K562 (cell line): ENCODE data around the gene BRD7. TPM values are rescaled to one million over a fixed set of nuclear protein-coding genes. Genes with fewer than 3 reads are reported as not detected.
A peak's percentile ranks its signal among the peaks of the same experiment; 100 is the strongest.

ENCODE experiments used
- CREM ChIP-seq: IDR thresholded peaks from 2 replicates; pipeline ENCODE4 v1.6.1; 2014; ENCODE audit warnings: antibody characterized with exemption, low read depth
- FOXM1 ChIP-seq, 2 experiments: fragments of 450-650 bp in 1 of 2; sonication (generic) in 1 of 2; formaldehyde crosslinking in 1 of 2; IDR thresholded peaks; 2 replicates each; pipeline versions ENCODE4 v1.6.1 to v1.9.0; 2017 to 2022; ENCODE audit warnings: low read depth in 2 of 2, mild to moderate bottlenecking in 2 of 2, missing genetic modification reagents in 1 of 2, moderate library complexity in 1 of 2
- GATA2 ChIP-seq: sonication (generic); formaldehyde crosslinking; IDR thresholded peaks from 2 replicates; pipeline ENCODE4 v1.4.0; 2020; ENCODE audit warnings: mild to moderate bottlenecking, missing genetic modification reagents
- POLR3A ChIP-seq: IDR thresholded peaks from 2 replicates; pipeline ENCODE4 v1.6.1; 2011; ENCODE audit warnings: borderline replicate concordance, mild to moderate bottlenecking, moderate library complexity; ENCODE audit not compliant: insufficient read length, insufficient read depth; ENCODE audit errors: extremely low read depth
- RNF219 ChIP-seq: fragments of 250-450 bp; sonication (Bioruptor Pico); IDR thresholded peaks from 2 replicates; pipeline ENCODE4 v1.5.0; 2022; ENCODE audit warnings: mild to moderate bottlenecking
- SIN3A ChIP-seq, 2 experiments: fragments of 150-350 bp in 1 of 2; IDR thresholded peaks; 2 replicates each; pipeline ENCODE4 v1.6.1; 2011 to 2016; ENCODE audit warnings: borderline replicate concordance in 2 of 2, low read depth in 2 of 2, low read length in 2 of 2, mild to moderate bottlenecking in 2 of 2, moderate library complexity in 2 of 2; ENCODE audit not compliant: control insufficient read depth in 1 of 2
- SMAD4 ChIP-seq: fragments of 250-450 bp; sonication (Bioruptor Pico); conservative IDR thresholded peaks from 2 replicates; pipeline ENCODE4 v1.8.0; 2021; ENCODE audit warnings: inconsistent platforms, mild to moderate bottlenecking, moderate library complexity
- ZNF311 ChIP-seq: fragments of 250-450 bp; sonication (Bioruptor Pico); IDR thresholded peaks from 2 replicates; pipeline ENCODE4 v1.4.0; 2020; ENCODE audit warnings: mild to moderate bottlenecking, moderate library complexity
- polyA plus RNA-seq, 8 experiments: library from polyadenylated mRNA; depleted of rRNA in 4 of 8; stranded (reverse) in 5 of 8; unstranded in 3 of 8; fragments of >200 nt; fragmentation: Nextera tagmentation in 2 of 8; fragmentation: Illumina TruSeq in 1 of 8; extraction: Ambion mirVana in 2 of 8; extraction: Trizol in 1 of 8; gene quantifications; 2 replicates each; pipeline versions ENCODE4 v1.2.1 to v1.2.3, GENCODE V29; 2011 to 2014; ENCODE audit warnings: inconsistent platforms in 1 of 8, missing spikeins in 1 of 8
- total RNA-seq, 7 experiments: library from RNA; depleted of rRNA in 6 of 7; stranded (reverse); fragments of >200 nt in 6 of 7; fragmentation: Illumina TruSeq in 2 of 7; extraction: Trizol in 2 of 7; gene quantifications; 2 replicates each; pipeline versions ENCODE4 v1.2.1 to v1.2.3, GENCODE V29; 2011 to 2021; ENCODE audit warnings: low replicate concordance in 1 of 7
- TF ChIP-seq, protein P1 (sequence below): fragments of 250-450 bp; sonication (Bioruptor Pico); IDR thresholded peaks from 2 replicates; pipeline ENCODE4 v1.4.0; 2020

The BRD7 gene
- total and polyA plus RNA-seq, 9 of the 15 experiments (the other 6 are each of a cell fraction or from before 2014, with no cell fraction given), result 20.6 to 101 (median 68.7) TPM

DNA sequence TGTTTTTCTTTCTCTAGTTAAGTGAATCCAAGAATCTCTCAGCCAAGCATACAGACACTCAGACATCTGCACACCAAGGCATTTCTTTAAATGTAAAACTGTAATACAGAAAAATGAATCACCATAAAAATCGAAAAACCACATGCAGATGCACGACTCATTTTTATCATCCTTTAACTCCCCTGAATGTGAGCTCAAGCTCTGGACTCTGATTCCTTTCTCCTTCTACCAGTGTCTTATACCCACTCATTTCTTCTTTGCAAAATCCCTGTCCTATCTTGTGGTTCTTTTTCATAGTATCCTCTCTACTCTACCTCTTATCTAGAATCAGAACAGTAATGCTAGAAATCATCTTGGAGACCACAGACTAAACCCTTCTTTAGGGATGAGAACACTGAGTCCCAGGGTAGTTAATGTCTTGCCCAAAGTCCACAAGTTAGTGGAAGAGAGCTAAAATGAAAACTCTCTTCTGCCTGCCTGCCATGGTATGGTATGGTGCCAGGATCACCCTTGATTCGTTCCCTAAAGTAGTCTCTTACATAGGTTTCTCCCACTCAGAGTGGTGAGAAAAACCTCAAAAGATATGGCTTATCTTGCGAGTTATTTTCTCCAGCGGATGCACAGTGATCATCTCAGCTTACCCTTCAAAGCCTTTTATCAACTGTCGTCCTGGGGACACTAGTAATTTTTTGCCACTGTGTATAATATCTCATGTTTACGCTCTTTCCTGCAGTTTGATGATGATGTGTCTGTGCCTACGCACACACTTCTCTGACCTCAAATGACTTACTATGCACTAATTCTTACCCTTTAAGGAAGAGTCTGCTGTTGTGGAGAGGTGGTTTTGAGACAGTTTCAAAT, 30.2 kb downstream of the BRD7 start (continued):
- no peak for TF ChIP-seq SIN3A (IDR thresholded peaks at IDR 0.05; ENCODE audit: borderline replicate concordance in 2 of 2, control insufficient read depth in 1 of 2, low read depth in 2 of 2, low read length in 2 of 2)
- no peak for TF ChIP-seq SMAD4 (CRISPR knock-in tag)
- TF ChIP-seq CREM, result peak; percentile 55; the same call in 1 of the 2 replicates
- peak; percentile 26; the same call in 1 of the 2 replicates for TF ChIP-seq GATA2 (CRISPR knock-in tag)
- TF ChIP-seq, protein P1, sequence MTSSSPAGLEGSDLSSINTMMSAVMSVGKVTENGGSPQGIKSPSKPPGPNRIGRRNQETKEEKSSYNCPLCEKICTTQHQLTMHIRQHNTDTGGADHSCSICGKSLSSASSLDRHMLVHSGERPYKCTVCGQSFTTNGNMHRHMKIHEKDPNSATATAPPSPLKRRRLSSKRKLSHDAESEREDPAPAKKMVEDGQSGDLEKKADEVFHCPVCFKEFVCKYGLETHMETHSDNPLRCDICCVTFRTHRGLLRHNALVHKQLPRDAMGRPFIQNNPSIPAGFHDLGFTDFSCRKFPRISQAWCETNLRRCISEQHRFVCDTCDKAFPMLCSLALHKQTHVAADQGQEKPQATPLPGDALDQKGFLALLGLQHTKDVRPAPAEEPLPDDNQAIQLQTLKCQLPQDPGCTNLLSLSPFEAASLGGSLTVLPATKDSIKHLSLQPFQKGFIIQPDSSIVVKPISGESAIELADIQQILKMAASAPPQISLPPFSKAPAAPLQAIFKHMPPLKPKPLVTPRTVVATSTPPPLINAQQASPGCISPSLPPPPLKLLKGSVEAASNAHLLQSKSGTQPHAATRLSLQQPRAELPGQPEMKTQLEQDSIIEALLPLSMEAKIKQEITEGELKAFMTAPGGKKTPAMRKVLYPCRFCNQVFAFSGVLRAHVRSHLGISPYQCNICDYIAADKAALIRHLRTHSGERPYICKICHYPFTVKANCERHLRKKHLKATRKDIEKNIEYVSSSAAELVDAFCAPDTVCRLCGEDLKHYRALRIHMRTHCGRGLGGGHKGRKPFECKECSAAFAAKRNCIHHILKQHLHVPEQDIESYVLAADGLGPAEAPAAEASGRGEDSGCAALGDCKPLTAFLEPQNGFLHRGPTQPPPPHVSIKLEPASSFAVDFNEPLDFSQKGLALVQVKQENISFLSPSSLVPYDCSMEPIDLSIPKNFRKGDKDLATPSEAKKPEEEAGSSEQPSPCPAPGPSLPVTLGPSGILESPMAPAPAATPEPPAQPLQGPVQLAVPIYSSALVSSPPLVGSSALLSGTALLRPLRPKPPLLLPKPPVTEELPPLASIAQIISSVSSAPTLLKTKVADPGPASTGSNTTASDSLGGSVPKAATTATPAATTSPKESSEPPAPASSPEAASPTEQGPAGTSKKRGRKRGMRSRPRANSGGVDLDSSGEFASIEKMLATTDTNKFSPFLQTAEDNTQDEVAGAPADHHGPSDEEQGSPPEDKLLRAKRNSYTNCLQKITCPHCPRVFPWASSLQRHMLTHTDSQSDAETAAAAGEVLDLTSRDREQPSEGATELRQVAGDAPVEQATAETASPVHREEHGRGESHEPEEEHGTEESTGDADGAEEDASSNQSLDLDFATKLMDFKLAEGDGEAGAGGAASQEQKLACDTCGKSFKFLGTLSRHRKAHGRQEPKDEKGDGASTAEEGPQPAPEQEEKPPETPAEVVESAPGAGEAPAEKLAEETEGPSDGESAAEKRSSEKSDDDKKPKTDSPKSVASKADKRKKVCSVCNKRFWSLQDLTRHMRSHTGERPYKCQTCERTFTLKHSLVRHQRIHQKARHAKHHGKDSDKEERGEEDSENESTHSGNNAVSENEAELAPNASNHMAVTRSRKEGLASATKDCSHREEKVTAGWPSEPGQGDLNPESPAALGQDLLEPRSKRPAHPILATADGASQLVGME (CRISPR knock-in tag), result no peak
- no peak for TF ChIP-seq RNF219 (CRISPR knock-in tag)
- no peak for TF ChIP-seq POLR3A
- TF ChIP-seq FOXM1 (IDR thresholded peaks at IDR 0.05; ENCODE audit: low read depth), result no peak
- TF ChIP-seq FOXM1 (CRISPR knock-in tag; IDR thresholded peaks at IDR 0.05; ENCODE audit: low read depth), result no peak
- TF ChIP-seq ZNF311 (CRISPR knock-in tag), result no peak
